Stimulated activated CD8-positive, alpha-beta memory T cell treated with anti-CD3 and anti-CD28 coated beads, Interleukin-7, amount 100 ng/mL, for 48 hours (primary cell): ENCODE results near the gene LRCH3.

Source experiments
- DNase-seq, 2 donors: peaks; one replicate each; pipeline ENCODE4 v3.0.0-alpha.2; 2020; ENCODE audit warnings: low read depth in 1 of 2; ENCODE audit errors: extremely low read depth in 1 of 2

LRCH3 gene

GRCh38 chr3:197791892-197792647 is 1.0 kb downstream of the LRCH3 start:
- no peak for DNase-seq

DNA sequence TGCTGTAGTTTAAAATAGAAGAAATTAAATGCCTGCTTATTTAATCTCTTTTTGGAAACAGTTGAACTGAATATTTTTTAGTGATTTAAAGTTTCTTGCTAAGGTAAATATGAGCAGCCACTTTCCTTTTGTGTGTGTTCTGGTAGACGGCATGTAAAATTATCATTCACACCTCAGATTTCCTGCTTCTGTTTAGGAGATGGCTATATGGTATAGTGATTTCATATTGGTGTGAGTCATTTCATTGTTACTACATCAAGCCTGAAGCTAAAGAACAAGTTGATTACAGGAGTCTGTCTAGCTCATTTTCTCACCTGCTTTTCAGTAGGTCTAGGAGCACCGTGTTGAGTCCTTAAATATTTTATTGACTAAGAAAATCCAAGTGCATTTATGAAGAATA is 2.2 kb downstream of the LRCH3 start:
- no peak for DNase-seq

DNA sequence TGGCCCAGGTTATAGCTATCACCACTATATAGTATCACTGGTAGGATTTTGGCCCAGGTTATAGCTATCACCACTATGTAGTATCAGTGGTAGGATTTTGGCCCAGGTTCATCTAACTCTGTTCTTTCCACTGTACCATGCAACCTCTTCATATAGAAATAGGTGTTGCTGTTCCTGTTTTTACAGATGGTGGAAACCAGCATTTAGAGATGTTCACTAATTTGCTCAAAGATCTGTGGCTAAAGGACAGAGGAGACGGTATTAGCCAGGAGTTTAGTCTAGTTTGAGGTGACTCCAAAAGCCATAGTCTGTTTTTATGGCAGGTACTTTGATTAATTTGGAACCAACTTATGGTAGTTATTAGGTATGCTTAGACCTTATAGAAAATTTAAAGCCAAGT is 3.1 kb downstream of the LRCH3 start:
- DNase-seq: no peak

DNA sequence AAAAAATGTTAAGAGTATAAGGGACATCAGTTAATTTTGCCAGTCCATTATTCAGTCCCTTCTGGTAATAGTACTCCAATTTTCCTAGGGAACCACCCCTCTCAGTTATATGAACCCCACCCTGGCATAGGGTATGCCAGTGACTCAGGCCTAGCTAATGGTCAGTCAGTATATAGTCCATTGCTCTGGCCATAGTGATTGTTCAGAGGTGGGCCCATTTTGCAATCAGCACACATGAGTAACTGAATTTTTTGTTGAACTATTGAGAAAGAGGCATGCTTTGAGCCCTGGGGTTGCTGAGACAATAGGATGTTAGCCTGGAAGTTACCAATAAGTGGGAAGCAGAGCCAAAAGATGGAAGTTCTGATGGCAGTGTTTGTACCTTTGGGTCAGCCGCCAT is 4.1 kb downstream of the LRCH3 start:
- DNase-seq: no peak

GRCh38 chr3:197796087-197796486 is 5.0 kb downstream of the LRCH3 start:
- no peak for DNase-seq

- DNase-seq: no peak
Measured at GRCh38 chr3:197798863-197799262, 7.8 kb downstream of the LRCH3 start.

DNA sequence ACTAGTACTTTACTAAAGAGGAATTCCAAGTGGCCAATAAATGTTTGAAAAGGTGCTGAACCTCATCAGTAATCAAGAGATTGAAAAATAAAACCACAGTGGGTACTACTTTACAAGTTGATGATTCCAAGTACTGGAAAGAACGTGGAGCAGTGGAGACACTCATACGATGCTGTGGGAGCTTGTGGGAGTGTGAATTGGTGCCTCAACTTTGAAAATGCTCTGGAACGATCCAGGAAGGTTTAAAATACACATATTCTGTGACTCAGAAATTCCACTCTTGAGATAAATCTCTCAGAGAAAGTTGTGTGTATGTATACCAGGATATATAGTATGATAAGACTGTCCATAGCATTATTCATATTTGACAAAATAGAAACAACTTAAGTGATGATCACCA is 9.3 kb downstream of the LRCH3 start:
- DNase-seq: no peak

DNA sequence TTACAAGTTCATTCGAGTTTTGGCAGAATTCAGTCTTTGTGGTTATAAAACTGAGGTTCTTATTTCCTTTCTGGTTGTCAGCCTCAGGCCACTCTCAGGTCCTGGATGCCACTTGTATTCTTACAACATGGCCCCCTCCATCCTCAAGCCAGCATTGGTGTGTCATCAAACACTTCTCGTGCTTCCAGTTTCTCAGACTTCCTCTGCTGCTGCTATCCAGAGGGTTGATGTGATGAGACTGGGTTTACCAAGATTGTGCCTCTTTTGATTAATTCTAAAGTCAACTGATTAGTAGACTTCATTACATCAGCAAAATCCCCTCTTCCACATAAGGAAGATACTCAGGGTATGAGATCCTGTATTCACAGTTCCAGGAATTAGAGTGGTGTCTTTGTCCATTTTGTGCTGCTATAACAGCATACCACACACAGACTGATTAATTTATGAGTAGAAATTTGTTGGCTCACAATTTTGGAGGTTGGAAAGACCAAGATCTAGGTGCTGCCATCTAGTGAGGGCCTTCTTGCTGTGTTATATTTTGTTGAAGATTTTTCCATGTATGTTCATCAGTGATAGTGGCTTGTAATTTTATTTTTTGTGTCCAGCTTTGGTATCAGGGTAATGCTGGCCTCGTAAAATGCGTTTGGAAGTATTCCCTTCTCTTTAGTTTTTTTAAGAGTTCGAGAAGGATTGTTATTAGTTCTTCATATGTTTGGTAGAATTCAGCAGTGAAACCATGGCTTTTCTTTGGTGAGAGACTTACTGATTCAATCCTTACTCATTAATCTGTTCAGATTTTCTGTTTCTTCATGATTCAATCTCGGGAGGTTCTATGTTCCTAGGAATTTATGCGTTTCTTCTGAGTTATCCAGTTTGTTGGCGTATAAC is 11.1 kb downstream of the LRCH3 start:
- no peak for DNase-seq

- no peak for DNase-seq
Measured at GRCh38 chr3:197802779-197803459, 11.9 kb downstream of the LRCH3 start.

DNA sequence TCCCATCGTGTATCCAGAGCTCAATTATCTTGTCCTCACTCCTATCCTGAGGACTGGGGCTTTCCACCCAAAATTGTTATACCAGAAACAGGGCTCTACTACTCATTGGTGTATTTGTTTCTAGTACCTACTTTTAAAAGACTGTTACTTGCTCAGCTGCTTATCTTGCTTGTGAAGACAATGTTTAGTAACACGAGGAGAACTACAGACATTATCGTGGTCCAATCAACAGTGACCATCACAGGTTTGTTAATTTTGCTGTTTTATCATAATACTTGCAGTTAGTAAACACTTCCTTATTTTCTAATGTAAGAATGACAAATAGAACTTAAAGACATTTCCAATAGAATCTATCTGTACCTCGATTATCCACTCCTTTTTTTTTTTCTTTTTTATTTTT is 13.5 kb downstream of the LRCH3 start:
- DNase-seq: no peak

- DNase-seq: no peak
Measured at GRCh38 chr3:197807969-197808587, 17.0 kb downstream of the LRCH3 start.

DNA sequence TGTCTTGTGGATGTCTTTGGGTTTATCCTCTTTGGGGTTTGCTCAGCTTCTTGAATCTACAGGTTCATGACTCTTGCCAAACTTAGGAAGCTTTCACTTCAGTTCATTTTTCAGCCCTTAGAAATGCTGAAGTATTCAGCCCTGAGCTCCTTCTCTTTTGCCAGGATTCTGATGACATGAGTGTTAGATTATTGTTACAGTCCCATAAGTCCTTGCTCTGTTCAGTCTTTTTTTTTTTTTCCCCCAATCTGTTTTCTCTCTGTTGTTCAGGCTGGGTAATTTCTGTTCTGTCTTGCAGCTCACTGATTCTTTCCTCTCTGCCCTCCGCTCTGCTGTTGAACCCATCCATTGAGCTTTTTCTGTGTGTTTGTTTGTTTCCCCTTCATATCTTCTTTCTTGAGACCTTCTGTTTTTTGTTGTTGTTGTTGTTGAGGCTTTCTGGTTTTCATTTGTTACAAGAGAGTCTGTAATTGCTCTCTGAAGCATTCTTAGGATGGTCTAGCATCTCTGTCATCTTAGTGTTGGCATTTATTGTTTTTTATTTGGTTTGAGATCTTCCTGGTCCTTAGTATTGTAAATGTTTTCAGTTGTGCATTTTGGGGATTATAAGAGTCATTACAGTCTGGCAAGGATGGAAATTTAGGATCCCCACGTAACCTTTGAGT is 18.4 kb downstream of the LRCH3 start:
- no peak for DNase-seq

DNA sequence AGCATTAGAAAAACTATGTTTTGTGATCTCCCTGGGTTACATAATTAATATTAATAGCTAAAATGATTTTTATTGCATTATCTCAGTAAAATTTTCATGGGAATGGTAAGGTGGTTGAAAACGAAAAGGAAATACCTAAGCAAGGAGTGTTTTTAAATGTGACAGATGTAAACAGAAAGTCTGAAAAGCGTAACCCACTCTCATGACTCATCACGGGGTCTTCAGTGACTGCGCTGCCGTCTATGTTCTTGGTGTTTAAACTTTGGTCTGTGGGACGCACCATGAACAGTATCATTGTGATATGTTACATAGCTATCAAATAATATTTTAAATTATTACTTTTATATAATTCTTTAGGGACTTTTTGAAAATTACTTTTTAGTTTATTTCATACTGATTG is 19.8 kb downstream of the LRCH3 start:
- no peak for DNase-seq

DNA sequence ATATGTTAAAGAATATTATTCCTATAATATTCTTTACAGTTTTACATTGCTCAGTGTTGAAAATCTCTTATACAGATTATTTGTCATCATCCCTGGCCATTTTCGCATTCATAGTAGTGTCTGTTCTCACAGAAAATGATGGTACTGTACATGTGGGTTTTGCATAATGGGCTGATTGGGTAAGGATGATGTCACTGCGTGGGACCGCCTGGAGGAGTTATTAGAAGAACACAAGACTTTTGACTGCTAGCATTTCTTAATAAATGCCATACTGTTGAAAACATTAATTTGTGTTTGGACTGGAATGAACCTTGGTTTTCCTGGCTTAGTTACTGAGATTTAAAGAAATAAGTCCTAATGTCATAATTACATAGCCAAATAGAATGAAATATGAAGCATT is 20.3 kb downstream of the LRCH3 start:
- DNase-seq: no peak

DNA sequence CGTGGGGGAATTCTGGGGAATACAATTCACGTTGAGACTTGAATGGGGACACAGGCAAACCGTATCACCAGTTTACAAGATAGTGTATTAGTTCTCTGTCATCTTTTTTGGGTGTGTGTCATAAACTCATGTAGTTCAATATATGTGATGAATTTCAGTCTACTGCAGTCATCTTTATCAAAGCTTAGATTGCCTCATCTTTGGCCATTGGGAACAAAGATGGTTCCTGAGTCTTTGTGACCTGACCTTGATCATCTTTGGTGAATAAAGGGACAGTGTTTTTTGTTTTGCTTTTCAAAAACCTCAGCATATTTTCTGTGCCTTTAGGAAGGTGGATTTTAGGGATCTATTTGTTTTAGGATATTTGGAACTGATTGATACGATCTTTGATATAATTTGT is 23.3 kb downstream of the LRCH3 start:
- no peak for DNase-seq

- no peak for DNase-seq
Measured at GRCh38 chr3:197820550-197821335, 29.7 kb downstream of the LRCH3 start.

GRCh38 chr3:197829397-197830045 is 38.5 kb downstream of the LRCH3 start:
- no peak for DNase-seq

DNA sequence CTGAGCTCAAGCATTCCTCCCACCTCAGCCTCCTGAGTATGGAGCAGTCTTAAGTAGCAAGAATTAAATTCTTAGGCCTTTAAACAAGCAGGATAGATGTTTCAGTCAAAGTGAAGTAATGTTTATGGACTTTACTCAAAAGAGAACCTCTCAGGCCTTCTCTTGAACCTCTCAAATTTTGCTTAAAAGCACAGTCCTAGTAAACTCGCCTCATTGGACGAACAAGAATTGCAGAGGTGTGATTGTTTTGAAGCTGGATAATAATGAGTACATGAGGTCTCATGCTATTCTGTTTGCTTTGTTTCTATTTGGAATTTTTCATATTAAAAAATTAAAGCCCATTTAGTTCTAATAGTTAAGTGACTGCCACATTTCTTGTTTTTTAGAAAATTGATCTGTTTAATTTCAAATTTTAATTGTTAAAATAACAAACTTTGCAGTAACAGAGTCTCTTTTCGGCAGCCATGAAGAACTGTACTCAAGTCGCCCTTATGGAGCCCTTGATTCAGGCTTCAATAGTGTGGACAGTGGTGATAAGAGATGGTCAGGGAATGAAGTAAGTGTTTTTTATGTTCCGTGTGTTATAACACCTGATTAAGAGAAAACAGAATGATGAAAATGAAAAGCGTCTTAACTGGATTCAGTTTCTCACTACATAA is 39.4 kb downstream of the LRCH3 start:
- DNase-seq: no peak

DNA sequence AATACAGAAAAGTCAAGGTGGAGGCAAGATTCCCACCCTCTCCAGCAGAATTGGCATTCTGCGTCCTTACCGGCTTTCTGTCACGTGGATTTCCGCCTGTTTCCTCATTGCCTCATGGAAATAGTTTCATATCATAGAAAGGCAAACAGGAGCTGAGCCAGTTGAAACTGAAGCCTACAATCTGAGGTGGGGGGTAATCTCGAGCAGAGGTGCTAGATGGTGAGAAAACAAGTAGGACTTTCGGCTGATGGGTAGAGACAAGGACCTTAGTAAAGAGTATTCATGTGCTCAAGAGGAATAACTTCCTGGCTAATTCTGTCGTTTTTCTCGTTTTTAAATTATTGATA is 39.9 kb downstream of the LRCH3 start:
- no peak for DNase-seq
